ENCODE results near the gene PDIA4. TPM values are rescaled to one million over a fixed set of nuclear protein-coding genes. Genes with fewer than 3 reads are reported as not detected.

Gene PDIA4
- total and polyA plus RNA-seq, 2 of the 8 experiments (the other 6 are each of a cell fraction or from before 2014, with no cell fraction given): 119 to 303 TPM

DNA sequence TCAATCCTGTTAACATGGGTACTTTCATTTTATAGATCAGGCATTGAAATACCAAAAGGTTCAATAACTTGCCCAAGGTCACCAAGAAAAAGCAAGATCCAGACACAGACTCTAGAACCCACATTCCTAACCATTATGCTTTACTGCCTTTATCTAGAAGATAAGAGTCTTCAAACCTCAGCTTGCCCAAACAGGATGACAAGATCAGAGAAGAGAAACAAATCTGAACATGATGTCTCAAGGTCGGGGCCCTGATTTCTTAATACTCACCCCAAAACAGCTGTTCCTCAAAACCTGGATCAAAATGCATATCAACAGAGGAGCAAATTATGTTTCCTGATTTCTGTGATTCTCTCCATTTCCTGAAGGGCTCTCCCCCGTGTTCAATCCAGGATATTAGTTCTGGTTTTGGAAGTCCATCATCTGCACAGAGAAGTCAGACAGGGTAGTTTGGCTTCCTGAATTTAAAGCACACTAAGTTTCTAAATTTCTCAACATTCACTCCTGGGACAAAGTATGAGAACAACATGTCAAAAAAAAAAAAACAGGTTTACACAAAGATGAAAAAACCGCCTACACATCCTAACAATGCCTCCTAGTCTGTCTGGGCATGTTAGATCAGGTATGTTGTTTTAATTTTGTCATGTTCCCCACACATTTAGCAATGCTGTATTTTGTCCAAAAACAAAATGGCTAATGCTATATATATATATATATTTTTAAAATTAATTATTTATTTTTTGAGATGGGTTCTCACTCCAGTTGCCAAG, 46.0 kb upstream of the PDIA4 start:
- no peak overlapping the region for H2BK15ac ChIP-seq (ENCODE audit: low read length)

More for the DNA sequence above, 46.0 kb upstream of the PDIA4 start:
- TF ChIP-seq, protein P1, sequence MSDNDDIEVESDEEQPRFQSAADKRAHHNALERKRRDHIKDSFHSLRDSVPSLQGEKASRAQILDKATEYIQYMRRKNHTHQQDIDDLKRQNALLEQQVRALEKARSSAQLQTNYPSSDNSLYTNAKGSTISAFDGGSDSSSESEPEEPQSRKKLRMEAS (IDR thresholded peaks at IDR 0.05): no peak
- TF ChIP-seq EP300 (IDR thresholded peaks at IDR 0.05; ENCODE audit: borderline replicate concordance in 1 of 2, low read depth in 2 of 2, low read length in 2 of 2) (no peak), CBX5 (IDR thresholded peaks at IDR 0.05; ENCODE audit: low read depth, low read length) (no peak), SP1 (IDR thresholded peaks at IDR 0.05; ENCODE audit: low read depth, low read length) (no peak)
- Histone ChIP-seq H3K36me3 (ENCODE audit: control insufficient read depth in 2 of 4, insufficient read depth in 4 of 4, low read length in 3 of 4) (peaks cover 13 to 35% (median 27%) of the 10 kb centered on the region in 4 experiments), H2AK5ac (ENCODE audit: low read depth, low read length) (no peak overlapping the region), H3K18ac (ENCODE audit: extremely low read depth, low read length) (no peak overlapping the region), H4K20me1 (replicated peaks in 1 of 2; ENCODE audit: control insufficient read depth in 1 of 2, insufficient read depth in 2 of 2, low read length in 2 of 2) (peaks cover 0 to 3% of the 10 kb centered on the region in 2 experiments), H3K4me2 (ENCODE audit: insufficient read depth in 1 of 2, low read depth in 2 of 2, low read length in 2 of 2) (no peak overlapping the region), H3K56ac (replicated peaks; ENCODE audit: insufficient read length, low read depth, low read length) (no peak overlapping the region), H3K27me3 (replicated peaks in 1 of 4; ENCODE audit: control insufficient read depth in 3 of 4, extremely low read depth in 1 of 4, insufficient read depth in 3 of 4, low read length in 3 of 4) (no peaks in the 10 kb centered on the region), H2BK12ac (ENCODE audit: low read depth, low read length) (no peak overlapping the region), H3K9me3 (ENCODE audit: insufficient read depth in 2 of 2, low read depth in 1 of 2, low read length in 1 of 2) (no peaks in the 10 kb centered on the region), H3K79me2 (ENCODE audit: control insufficient read depth in 1 of 2, insufficient read depth in 2 of 2, low read length in 2 of 2) (peaks cover 0 to 3% of the 10 kb centered on the region in 2 experiments; a peak in 1 of 4 replicates), H3K79me1 (ENCODE audit: low read depth, low read length) (no peaks in the 10 kb centered on the region), H2AFZ (ENCODE audit: low read length) (no peak overlapping the region), H3K23me2 (ENCODE audit: low read depth, low read length) (no peaks in the 10 kb centered on the region), H3K9ac (replicated peaks in 1 of 4; ENCODE audit: extremely low read depth in 1 of 4, low read depth in 3 of 4, low read length in 3 of 4) (no peak overlapping the region), H3K4me1 (replicated peaks in 1 of 4; ENCODE audit: control insufficient read depth in 3 of 4, insufficient read depth in 4 of 4, low read length in 3 of 4) (no peaks in the 10 kb centered on the region; a peak in 1 of 7 replicates), H3K23ac (ENCODE audit: insufficient read length) (no peak overlapping the region), H4K8ac (ENCODE audit: extremely low read depth, insufficient read depth, low read length) (no peak overlapping the region), H3K14ac (ENCODE audit: insufficient read length) (no peak overlapping the region), H4K91ac (replicated peaks; ENCODE audit: insufficient read length, low read length) (no peak overlapping the region), H2BK5ac (ENCODE audit: low read depth, low read length) (no peak overlapping the region), H3K4me3 (ENCODE audit: extremely low read depth in 1 of 4, insufficient read depth in 2 of 4, low read depth in 3 of 4, low read length in 4 of 4) (no peak overlapping the region), H2BK120ac (replicated peaks; ENCODE audit: low read depth, low read length) (no peak overlapping the region), H2BK20ac (ENCODE audit: low read length) (no peak overlapping the region), H4K5ac (ENCODE audit: insufficient read length, low read depth, low read length) (no peak overlapping the region), H3K27ac (ENCODE audit: low read depth, low read length) (no peak overlapping the region), H3K4ac (replicated peaks; ENCODE audit: insufficient read length, low read depth, low read length) (no peak overlapping the region)
- CTCF ChIA-PET (ENCODE audit: partially characterized antibody): interaction anchor here (2.0 to 4.4 kb wide), 3 partner anchors 9 to 68 kb away, joined by 5 to 22 read pairs (median 6); no protein-coding TSS in a partner anchor
- no peak for FAIRE-seq
- POLR2A ChIA-PET (ENCODE audit: partially characterized antibody): interaction anchor here (0.6 to 2.1 kb wide), 2 partner anchors 14 to 77 kb away, joined by 3 to 9 read pairs; no protein-coding TSS in a partner anchor
- 79% methylated on average over 3 of the region's 3 CpGs; no CpG with 5 or more reads in 1 of the 2 experiments for WGBS, 2 experiments (ENCODE audit: extremely low coverage in 1 of 2, insufficient coverage in 1 of 2, insufficient read length in 1 of 2, insufficient replicate concordance in 2 of 2, low coverage in 1 of 2, low lambda C conversion rate in 2 of 2, missing lambda C conversion rate in 1 of 2)
- no peak for DNase-seq (ENCODE audit: low read depth in 1 of 2, low spot score in 2 of 2)
